Renal pelvis (tissue), 12 donors: Measurements from ENCODE around the gene UQCRC1. TPM values are rescaled to one million over a fixed set of nuclear protein-coding genes. Genes with fewer than 3 reads are reported as not detected.

Source experiments
- DNase-seq: peaks from one replicate; pipeline ENCODE4 v3.0.0-alpha.2; 2013
- long read RNA-seq, 16 experiments: transcript quantifications; one replicate each; lab custom pipeline, GENCODE V29; 2026
- polyA plus RNA-seq, 3 donors: library from polyadenylated mRNA; unstranded; fragments of 120-200 nt; gene quantifications; one replicate each; pipeline ENCODE4 v1.2.1, GENCODE V29; 2013; ENCODE audit not compliant: insufficient read length in 3 of 3

UQCRC1 gene
- 100 to 1,000 TPM; 310 to 328 (median 322) TPM for polyA plus RNA-seq
- long read RNA-seq, donor 1, transcript UQCRC1-201 (13 exons, 1,985 nt), result major isoform, 88 of 110 reads
- long read RNA-seq, donor 1, partial matches to known transcripts, result 21 of 110 reads
- long read RNA-seq, donor 1, other reads (novel, unspliced or antisense), result 0 of 110 reads
- long read RNA-seq, donor 2, transcript UQCRC1-201 (13 exons, 1,985 nt), result major isoform, 116 of 147 reads
- long read RNA-seq, donor 2, partial matches to known transcripts, result 31 of 147 reads
- long read RNA-seq, donor 2, other reads (novel, unspliced or antisense), result 0 of 147 reads
- long read RNA-seq, donor 3, transcript UQCRC1-201 (13 exons, 1,985 nt), result major isoform, 67 of 108 reads
- long read RNA-seq, donor 3, partial matches to known transcripts, result 39 of 108 reads
- long read RNA-seq, donor 3, other reads (novel, unspliced or antisense), result 0 of 108 reads
- long read RNA-seq, donor 4, transcript UQCRC1-201 (13 exons, 1,985 nt), result major isoform, 98 of 150 reads
- long read RNA-seq, donor 4, partial matches to known transcripts, result 46 of 150 reads
- long read RNA-seq, donor 4, other reads (novel, unspliced or antisense), result 5 of 150 reads
- long read RNA-seq, donor 5, transcript UQCRC1-201 (13 exons, 1,985 nt), result major isoform, 49 of 67 reads
- long read RNA-seq, donor 5, partial matches to known transcripts, result 17 of 67 reads
- long read RNA-seq, donor 5, other reads (novel, unspliced or antisense), result 0 of 67 reads
- long read RNA-seq, donor 6, transcript UQCRC1-201 (13 exons, 1,985 nt), result major isoform, 119 of 146 reads
- long read RNA-seq, donor 6, partial matches to known transcripts, result 24 of 146 reads
- long read RNA-seq, donor 6, other reads (novel, unspliced or antisense), result 0 of 146 reads
- long read RNA-seq, donor 7, transcript UQCRC1-201 (13 exons, 1,985 nt), result major isoform, 97 of 179 reads
- long read RNA-seq, donor 7, partial matches to known transcripts, result 81 of 179 reads
- long read RNA-seq, donor 7, other reads (novel, unspliced or antisense), result 0 of 179 reads
- long read RNA-seq, donor 8, transcript UQCRC1-201 (13 exons, 1,985 nt), result major isoform, 26 of 26 reads
- long read RNA-seq, donor 8, partial matches to known transcripts, result 0 of 26 reads
- long read RNA-seq, donor 8, other reads (novel, unspliced or antisense), result 0 of 26 reads
- long read RNA-seq, donor 9, transcript UQCRC1-201 (13 exons, 1,985 nt), result major isoform, 138 of 188 reads
- long read RNA-seq, donor 9, partial matches to known transcripts, result 47 of 188 reads
- long read RNA-seq, donor 9, other reads (novel, unspliced or antisense), result 0 of 188 reads
- long read RNA-seq, donor 10, transcript UQCRC1-201 (13 exons, 1,985 nt), result major isoform, 76 of 127 reads
- long read RNA-seq, donor 10, partial matches to known transcripts, result 50 of 127 reads
- long read RNA-seq, donor 10, other reads (novel, unspliced or antisense), result 0 of 127 reads
- long read RNA-seq, donor 11, transcript UQCRC1-201 (13 exons, 1,985 nt), result major isoform, 59 of 98 reads
- long read RNA-seq, donor 11, partial matches to known transcripts, result 39 of 98 reads
- long read RNA-seq, donor 11, other reads (novel, unspliced or antisense), result 0 of 98 reads
- long read RNA-seq, donor 12, transcript UQCRC1-201 (13 exons, 1,985 nt), result major isoform, 130 of 178 reads
- long read RNA-seq, donor 12, partial matches to known transcripts, result 46 of 178 reads
- long read RNA-seq, donor 12, other reads (novel, unspliced or antisense), result 0 of 178 reads
- long read RNA-seq, donor 13, transcript UQCRC1-201 (13 exons, 1,985 nt), result major isoform, 43 of 59 reads
- long read RNA-seq, donor 13, partial matches to known transcripts, result 14 of 59 reads
- long read RNA-seq, donor 13, other reads (novel, unspliced or antisense), result 0 of 59 reads
- long read RNA-seq, donor 14, result 0 reads
- long read RNA-seq, donor 15, transcript UQCRC1-201 (13 exons, 1,985 nt), result major isoform, 148 of 218 reads
- long read RNA-seq, donor 15, partial matches to known transcripts, result 56 of 218 reads
- long read RNA-seq, donor 15, other reads (novel, unspliced or antisense), result 8 of 218 reads
- long read RNA-seq, donor 16, transcript UQCRC1-201 (13 exons, 1,985 nt), result major isoform, 99 of 167 reads
- long read RNA-seq, donor 16, partial matches to known transcripts, result 68 of 167 reads
- long read RNA-seq, donor 16, other reads (novel, unspliced or antisense), result 0 of 167 reads

- peak; percentile 92 for DNase-seq
Measured at GRCh38 chr3:48609088-48610005, at the start of gene UQCRC1. UQCRC1 (minus strand) TSS chr3:48609646; CDS start chr3:48609620, 26 bp downstream.

- no peak for DNase-seq
Measured at GRCh38 chr3:48656841-48657281, 47.4 kb upstream of the UQCRC1 start.

- peak; percentile 74 for DNase-seq
Measured at GRCh38 chr3:48656061-48656840, 46.8 kb upstream of the UQCRC1 start.

- DNase-seq, result no peak
Measured at GRCh38 chr3:48655606-48656005, 46.2 kb upstream of the UQCRC1 start.

- no peak for DNase-seq
Measured at GRCh38 chr3:48655063-48655462, 45.6 kb upstream of the UQCRC1 start.

- DNase-seq, result no peak
Measured at GRCh38 chr3:48652923-48653715, 43.7 kb upstream of the UQCRC1 start.

GRCh38 chr3:48651771-48652170 lies 42.3 kb upstream of the UQCRC1 start:
- no peak for DNase-seq

GRCh38 chr3:48650723-48651122 lies 41.3 kb upstream of the UQCRC1 start:
- DNase-seq, result no peak

- no peak for DNase-seq
Measured at GRCh38 chr3:48648188-48648850, 38.9 kb upstream of the UQCRC1 start.

GRCh38 chr3:48647714-48648113 lies 38.3 kb upstream of the UQCRC1 start:
- no peak for DNase-seq

- DNase-seq, result no peak
Measured at GRCh38 chr3:48644898-48645760, 35.7 kb upstream of the UQCRC1 start.

GRCh38 chr3:48642605-48643004 lies 33.2 kb upstream of the UQCRC1 start:
- no peak for DNase-seq

GRCh38 chr3:48641396-48641795 lies 31.9 kb upstream of the UQCRC1 start:
- DNase-seq, result no peak

- DNase-seq, result no peak
Measured at GRCh38 chr3:48639944-48640606, 30.6 kb upstream of the UQCRC1 start.

- no peak for DNase-seq
Measured at GRCh38 chr3:48637305-48637704, 27.9 kb upstream of the UQCRC1 start.
